Mammary epithelial cell (primary cell): ENCODE results near the gene PYCR2.

Experiments
- EZH2 ChIP-seq: IDR thresholded peaks from 2 replicates; pipeline ENCODE4 v1.6.1; 2012; ENCODE audit warnings: low read length, inconsistent platforms, borderline replicate concordance
- TF ChIP-seq, protein P1 (sequence below), 2 donors: IDR thresholded peaks in 1 of 2; conservative IDR thresholded peaks in 1 of 2; 2 replicates each; pipeline ENCODE4 v1.5.1; 2011 to 2012; ENCODE audit warnings: inconsistent platforms in 2 of 2, low read length in 2 of 2, mild to moderate bottlenecking in 2 of 2, control low read depth in 1 of 2, low read depth in 1 of 2; ENCODE audit not compliant: insufficient read depth in 1 of 2; ENCODE audit errors: extremely low read depth in 1 of 2

DNA sequence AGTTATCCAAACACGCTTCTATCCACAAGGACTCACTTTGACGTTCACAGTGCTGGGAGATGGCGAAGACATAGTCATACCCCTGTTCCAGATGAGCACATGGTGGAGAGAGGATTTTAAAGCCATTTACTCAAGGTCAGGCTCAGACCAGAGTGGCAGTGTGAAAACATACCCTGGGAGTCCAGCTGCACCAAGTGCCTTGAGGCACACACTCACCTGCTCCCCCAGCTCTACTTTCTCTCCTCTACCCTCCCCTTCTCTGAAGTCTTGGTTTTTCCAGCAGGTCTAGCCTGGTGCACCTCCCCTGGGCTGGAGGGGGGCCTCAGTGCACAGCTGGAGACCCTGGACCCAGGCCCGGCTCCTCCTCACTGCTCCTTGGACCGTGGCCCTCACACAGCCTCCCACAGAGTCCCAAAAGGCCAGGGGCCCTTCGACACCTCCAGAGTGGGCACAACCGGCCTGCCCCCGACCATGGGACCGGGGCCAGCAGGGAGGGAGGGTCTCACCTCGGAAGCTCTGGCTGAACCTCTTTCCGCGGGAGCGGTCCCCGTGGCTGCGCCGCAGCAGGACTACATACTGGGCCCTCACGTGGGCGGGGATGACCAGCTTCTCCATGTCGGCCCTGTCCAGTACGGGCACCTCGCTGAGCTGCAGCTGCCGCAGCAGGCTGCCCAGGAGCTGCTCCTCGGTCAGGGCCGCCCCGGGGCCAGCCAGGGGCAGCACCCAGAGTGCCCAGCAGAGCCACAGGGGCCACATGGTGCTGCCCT lies 16.5 kb upstream of the PYCR2 start:
- TF ChIP-seq, protein P1, sequence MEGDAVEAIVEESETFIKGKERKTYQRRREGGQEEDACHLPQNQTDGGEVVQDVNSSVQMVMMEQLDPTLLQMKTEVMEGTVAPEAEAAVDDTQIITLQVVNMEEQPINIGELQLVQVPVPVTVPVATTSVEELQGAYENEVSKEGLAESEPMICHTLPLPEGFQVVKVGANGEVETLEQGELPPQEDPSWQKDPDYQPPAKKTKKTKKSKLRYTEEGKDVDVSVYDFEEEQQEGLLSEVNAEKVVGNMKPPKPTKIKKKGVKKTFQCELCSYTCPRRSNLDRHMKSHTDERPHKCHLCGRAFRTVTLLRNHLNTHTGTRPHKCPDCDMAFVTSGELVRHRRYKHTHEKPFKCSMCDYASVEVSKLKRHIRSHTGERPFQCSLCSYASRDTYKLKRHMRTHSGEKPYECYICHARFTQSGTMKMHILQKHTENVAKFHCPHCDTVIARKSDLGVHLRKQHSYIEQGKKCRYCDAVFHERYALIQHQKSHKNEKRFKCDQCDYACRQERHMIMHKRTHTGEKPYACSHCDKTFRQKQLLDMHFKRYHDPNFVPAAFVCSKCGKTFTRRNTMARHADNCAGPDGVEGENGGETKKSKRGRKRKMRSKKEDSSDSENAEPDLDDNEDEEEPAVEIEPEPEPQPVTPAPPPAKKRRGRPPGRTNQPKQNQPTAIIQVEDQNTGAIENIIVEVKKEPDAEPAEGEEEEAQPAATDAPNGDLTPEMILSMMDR (conservative IDR thresholded peaks at IDR 0.05 in 1 of 2, IDR thresholded peaks at IDR 0.05 in 1 of 2; ENCODE audit: extremely low read depth in 1 of 2, insufficient read depth in 1 of 2, low read depth in 1 of 2, low read length in 2 of 2): no peak
- no peak for TF ChIP-seq EZH2
